ENCODE results near the gene DDX41. TPM values are rescaled to one million over a fixed set of nuclear protein-coding genes. Genes with fewer than 3 reads are reported as not detected.
A peak's percentile ranks its signal among the peaks of the same experiment; 100 is the strongest.
"Not testable (repeated sequence)": the region's sequence is repeated elsewhere in the genome, so short reads cannot be mapped to it uniquely, and the experiment has no call there.

The DDX41 gene
- total RNA-seq, 1 donor from 2014 or later, result 89.1 TPM

GRCh38 chr5:177498013-177498787 is 18.6 kb downstream of the DDX41 start:
- DNase-seq (ENCODE audit: low spot score), result no peak

GRCh38 chr5:177497292-177498012 is 19.3 kb downstream of the DDX41 start, which contains the start of gene PDLIM7:
PDLIM7 (minus strand) TSS chr5:177497604; CDS start chr5:177496512, 1,092 bp downstream.
- DNase-seq (ENCODE audit: low spot score), result peak; percentile 96

- peak; percentile 86 for DNase-seq (ENCODE audit: low spot score)
These were observed 20.0 kb downstream of the DDX41 start for GRCh38 chr5:177496727-177497291.

- DNase-seq (ENCODE audit: low spot score), result no peak
These were observed 20.6 kb downstream of the DDX41 start for GRCh38 chr5:177496070-177496726.

- peak; percentile 81 for DNase-seq (ENCODE audit: low spot score)
These were observed 21.3 kb downstream of the DDX41 start for GRCh38 chr5:177495243-177496060.

- peak; percentile 81 for DNase-seq (ENCODE audit: low spot score)
These were observed 22.2 kb downstream of the DDX41 start for GRCh38 chr5:177494346-177495195.

GRCh38 chr5:177493795-177494345 is 22.9 kb downstream of the DDX41 start:
- DNase-seq (ENCODE audit: low spot score), result no peak

- no peak for DNase-seq (ENCODE audit: low spot score)
These were observed 23.9 kb downstream of the DDX41 start for GRCh38 chr5:177492841-177493240.

GRCh38 chr5:177491983-177492746 is 24.6 kb downstream of the DDX41 start:
- no peak for DNase-seq (ENCODE audit: low spot score)

- DNase-seq (ENCODE audit: low spot score), result no peak
These were observed 25.3 kb downstream of the DDX41 start for GRCh38 chr5:177491429-177491945.

GRCh38 chr5:177490992-177491391 is 25.8 kb downstream of the DDX41 start:
- no peak for DNase-seq (ENCODE audit: low spot score)

- DNase-seq (ENCODE audit: low spot score), result no peak
These were observed 26.3 kb downstream of the DDX41 start for GRCh38 chr5:177490311-177490991.

GRCh38 chr5:177489119-177489716 is 27.5 kb downstream of the DDX41 start:
- no peak for DNase-seq (ENCODE audit: low spot score)

- no peak for DNase-seq (ENCODE audit: low spot score)
These were observed 28.8 kb downstream of the DDX41 start for GRCh38 chr5:177487975-177488374.

GRCh38 chr5:177487144-177487543 is 29.6 kb downstream of the DDX41 start:
- DNase-seq (ENCODE audit: low spot score), result no peak

GRCh38 chr5:177486256-177486655 is 30.5 kb downstream of the DDX41 start:
- DNase-seq (ENCODE audit: low spot score), result no peak

- DNase-seq (ENCODE audit: low spot score), result not testable (repeated sequence)
These were observed 31.0 kb downstream of the DDX41 start for GRCh38 chr5:177485753-177486152.

Data from ureter (tissue), 1 donor.